OCI-LY7 (cell line): Measurements from ENCODE around the gene KRT83. TPM values are rescaled to one million over a fixed set of nuclear protein-coding genes. Genes with fewer than 3 reads are reported as not detected.

Experiments used
- BruUV-seq: library from RNA; stranded (reverse); fragments of 400-500 nt; replicated peaks from 2 replicates; lab custom pipeline; 2021; lab: Mats Ljungman, UMichigan
- CTCF ChIA-PET: fragments of 300-600 bp; sonication (Branson Sonifier 250); formaldehyde crosslinking; loops from one replicate; lab custom pipeline; 2022; ENCODE audit warnings: antibody characterized with exemption; ENCODE audit not compliant: unreplicated experiment; lab: Charles Lee
- POLR2A ChIA-PET: fragments of 300-600 bp; sonication (Branson Sonifier 250); formaldehyde crosslinking; loops from one replicate; lab custom pipeline; 2022; ENCODE audit warnings: antibody characterized with exemption; lab: Charles Lee
- DNase-seq: peaks from one replicate; pipeline ENCODE4 v3.0.0-alpha.2; 2015; ENCODE audit warnings: low spot score
- H2AFZ ChIP-seq: fragments of 200-600 bp; sonication (generic), shearing (Covaris generic); 2 replicates; pipeline ENCODE4 v1.6.1; 2014; ENCODE audit warnings: mild to moderate bottlenecking, antibody characterized with exemption, low read length, moderate library complexity
- H3K27ac ChIP-seq: fragments of 200-600 bp; sonication (generic); 2 replicates; pipeline ENCODE4 v1.5.1; 2014; ENCODE audit warnings: mixed run types, low read depth, mild to moderate bottlenecking, moderate library complexity, low read length, inconsistent platforms; ENCODE audit not compliant: poor library complexity, severe bottlenecking
- H3K36me3 ChIP-seq: fragments of 200-600 bp; sonication (generic); 2 replicates; pipeline ENCODE4 v1.6.1; 2014; ENCODE audit warnings: mild to moderate bottlenecking, antibody characterized with exemption, low read length, moderate library complexity, mixed read lengths; ENCODE audit not compliant: insufficient read depth
- H3K4me1 ChIP-seq: fragments of 200-600 bp; sonication (generic); 2 replicates; pipeline ENCODE4 v1.5.1; 2014; ENCODE audit warnings: mild to moderate bottlenecking, low read length; ENCODE audit not compliant: insufficient read depth, poor library complexity, severe bottlenecking
- H3K4me2 ChIP-seq: fragments of 200-600 bp; sonication (generic); 2 replicates; pipeline ENCODE4 v1.6.1; 2014; ENCODE audit warnings: mild to moderate bottlenecking, low read length
- H3K4me3 ChIP-seq: fragments of 200-600 bp; sonication (generic); 2 replicates; pipeline ENCODE4 v1.5.1; 2014; ENCODE audit warnings: mild to moderate bottlenecking, low read depth, low read length; ENCODE audit not compliant: poor library complexity, severe bottlenecking
- H3K79me2 ChIP-seq: fragments of 200-600 bp; sonication (generic); 2 replicates; pipeline ENCODE4 v1.6.1; 2016; ENCODE audit warnings: low read depth, mild to moderate bottlenecking, low read length, moderate library complexity, mixed read lengths; ENCODE audit not compliant: insufficient read depth
- H3K9me2 ChIP-seq: fragments of 200-600 bp; sonication (generic); 2 replicates; pipeline ENCODE4 v1.6.1; 2016; ENCODE audit warnings: mild to moderate bottlenecking, low read length, mixed read lengths; ENCODE audit not compliant: insufficient read depth
- H3K9me3 ChIP-seq: fragments of 200-600 bp; sonication (generic); 2 replicates; pipeline ENCODE4 v1.6.1; 2014; ENCODE audit warnings: mild to moderate bottlenecking, mixed run types, low read length, mixed read lengths
- H4K20me1 ChIP-seq: fragments of 200-600 bp; sonication (generic); 2 replicates; pipeline ENCODE4 v1.6.1; 2014; ENCODE audit warnings: mild to moderate bottlenecking, antibody characterized with exemption, low read length, moderate library complexity, mixed read lengths; ENCODE audit not compliant: insufficient read depth
- CTCF ChIP-seq: fragments of 200-600 bp; sonication (generic); conservative IDR thresholded peaks from 2 replicates; pipeline ENCODE4 v1.5.1; 2014; ENCODE audit warnings: mild to moderate bottlenecking, antibody characterized with exemption, low read length, moderate library complexity, mixed read lengths
- EZH2phosphoT487 ChIP-seq: fragments of 200-600 bp; sonication (generic); IDR thresholded peaks from 2 replicates; pipeline ENCODE4 v1.6.1; 2018; ENCODE audit warnings: low read depth, borderline replicate concordance, mild to moderate bottlenecking, mixed run types, antibody characterized with exemption, low read length, moderate library complexity, mixed read lengths
- intact Hi-C: fragments of 100-400 bp; cut with micrococcal nuclease; formaldehyde crosslinking; loops from one replicate; pipeline ENCODE4 v1.10.0; 2022; ENCODE audit not compliant: unreplicated experiment
- total RNA-seq, 2 experiments: library from RNA; depleted of rRNA in 1 of 2; stranded (reverse); fragments of >200 nt in 1 of 2; shearing (Covaris generic) in 1 of 2; gene quantifications; 2 replicates each; pipeline ENCODE4 v1.2.3, GENCODE V29; 2014 to 2022

The KRT83 gene
- total RNA-seq, 2 experiments from 2014 or later, result not detected

DNA sequence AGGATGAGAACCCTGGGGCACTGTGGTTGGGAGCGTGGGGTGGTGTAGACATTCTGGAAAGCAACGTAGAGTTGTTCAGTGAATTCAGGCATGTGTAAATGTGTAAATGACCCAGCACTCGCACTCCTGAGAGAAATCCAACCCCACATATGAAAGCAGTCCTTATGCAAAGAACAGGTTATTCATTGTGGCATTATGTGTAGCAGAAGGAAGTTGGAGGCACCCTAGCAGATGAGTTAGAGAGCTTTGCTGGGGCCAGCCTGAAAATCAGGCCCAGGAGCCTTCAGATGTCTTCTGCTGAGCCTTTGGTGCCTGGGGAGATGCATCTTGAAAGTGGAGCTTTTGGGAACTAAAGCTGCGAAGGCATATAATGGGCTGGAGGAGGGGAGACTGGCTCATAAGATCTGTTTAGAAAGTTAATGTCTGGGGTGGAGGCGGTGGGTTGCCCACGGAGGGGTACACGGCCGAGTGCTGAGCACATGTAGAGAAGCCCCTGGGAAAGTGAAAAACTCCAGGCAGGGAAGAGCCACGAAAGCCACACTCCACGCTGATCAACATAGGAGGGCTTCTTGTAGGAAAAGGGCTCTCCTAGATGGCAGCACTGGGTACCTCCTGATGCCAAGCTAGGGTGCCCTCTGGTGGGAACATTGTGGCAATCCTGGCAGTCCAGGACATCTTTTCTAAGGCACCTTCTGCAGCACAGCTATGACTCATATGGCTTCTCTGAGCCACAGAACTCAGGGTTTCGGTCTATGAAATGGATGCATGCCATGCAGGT lies 6.0 kb upstream of the KRT83 start:
- intact Hi-C loops, result loop anchor here (1.0 to 5.0 kb wide), 2 partner anchors 170 to 185 kb away; no protein-coding TSS in a partner anchor
- Histone ChIP-seq H3K4me3 (no peak overlapping the region), H3K4me1 (peaks cover 2% of the 10 kb centered on the region), H3K79me2 (no peaks in the 10 kb centered on the region), H3K9me2 (no peaks in the 10 kb centered on the region), H3K36me3 (no peaks in the 10 kb centered on the region), H3K9me3 (no peaks in the 10 kb centered on the region), H2AFZ (no peak overlapping the region), H3K4me2 (no peak overlapping the region), H4K20me1 (no peaks in the 10 kb centered on the region), H3K27ac (no peak overlapping the region)
- ChIA-PET CTCF (interaction anchor here (0.6 to 0.9 kb wide), 3 partner anchors 31 to 100 kb away, joined by 3 read pairs; no protein-coding TSS in a partner anchor), POLR2A (interaction anchor here (0.5 to 0.6 kb wide), 2 partner anchors 241 to 607 kb away, joined by 3 to 4 read pairs; no protein-coding TSS in a partner anchor)
- peak; percentile 80 for DNase-seq
- no TSS peak for BruUV-seq
- no peak for TF ChIP-seq EZH2phosphoT487
- peak; percentile 94 for TF ChIP-seq CTCF

DNA sequence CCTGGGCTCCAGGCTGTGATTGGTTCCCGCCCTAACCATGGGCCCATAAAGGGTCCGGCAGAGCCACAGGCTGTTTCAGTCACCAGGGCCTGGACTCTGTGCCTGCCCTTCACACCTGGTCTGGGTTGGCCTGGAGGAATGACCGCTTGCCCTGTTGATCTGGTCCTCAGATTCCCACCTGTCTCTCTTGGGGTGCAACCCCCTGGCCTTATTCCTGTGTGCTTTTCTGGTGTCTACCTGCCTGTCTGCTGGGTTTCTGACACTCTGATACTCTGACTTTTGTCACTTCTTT lies 2.9 kb upstream of the KRT83 start:
- ChIA-PET CTCF (no interaction called here), POLR2A (no interaction called here)
- H3K9me2 ChIP-seq, result no peaks in the 10 kb centered on the region
- intact Hi-C loops, result no loop called here
- BruUV-seq, result no TSS peak
- H3K9me3 ChIP-seq, result no peaks in the 10 kb centered on the region
- peaks cover 2% of the 10 kb centered on the region for H3K4me1 ChIP-seq
- no peak overlapping the region for H3K4me3 ChIP-seq
- TF ChIP-seq EZH2phosphoT487 (no peak), CTCF (no peak)
- H3K4me2 ChIP-seq, result no peak overlapping the region
- no peak overlapping the region for H2AFZ ChIP-seq
- H3K36me3 ChIP-seq, result no peaks in the 10 kb centered on the region
- H3K27ac ChIP-seq, result no peak overlapping the region
- H4K20me1 ChIP-seq, result no peaks in the 10 kb centered on the region
- DNase-seq, result no peak
- H3K79me2 ChIP-seq, result no peaks in the 10 kb centered on the region
